HUDEP-2 (cell line): Measurements from ENCODE around the gene CYP4X1.
"Not testable (repeated sequence)": the region's sequence is repeated elsewhere in the genome, so short reads cannot be mapped to it uniquely, and the experiment has no call there.

Source experiments
- DNase-seq, 76 experiments: peaks; one replicate each; lab custom pipeline; 2025; ENCODE audit not compliant: unreplicated experiment in 76 of 76; lab: John Stamatoyannopoulos, UW

Gene CYP4X1, protein sequence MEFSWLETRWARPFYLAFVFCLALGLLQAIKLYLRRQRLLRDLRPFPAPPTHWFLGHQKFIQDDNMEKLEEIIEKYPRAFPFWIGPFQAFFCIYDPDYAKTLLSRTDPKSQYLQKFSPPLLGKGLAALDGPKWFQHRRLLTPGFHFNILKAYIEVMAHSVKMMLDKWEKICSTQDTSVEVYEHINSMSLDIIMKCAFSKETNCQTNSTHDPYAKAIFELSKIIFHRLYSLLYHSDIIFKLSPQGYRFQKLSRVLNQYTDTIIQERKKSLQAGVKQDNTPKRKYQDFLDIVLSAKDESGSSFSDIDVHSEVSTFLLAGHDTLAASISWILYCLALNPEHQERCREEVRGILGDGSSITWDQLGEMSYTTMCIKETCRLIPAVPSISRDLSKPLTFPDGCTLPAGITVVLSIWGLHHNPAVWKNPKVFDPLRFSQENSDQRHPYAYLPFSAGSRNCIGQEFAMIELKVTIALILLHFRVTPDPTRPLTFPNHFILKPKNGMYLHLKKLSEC

DNA sequence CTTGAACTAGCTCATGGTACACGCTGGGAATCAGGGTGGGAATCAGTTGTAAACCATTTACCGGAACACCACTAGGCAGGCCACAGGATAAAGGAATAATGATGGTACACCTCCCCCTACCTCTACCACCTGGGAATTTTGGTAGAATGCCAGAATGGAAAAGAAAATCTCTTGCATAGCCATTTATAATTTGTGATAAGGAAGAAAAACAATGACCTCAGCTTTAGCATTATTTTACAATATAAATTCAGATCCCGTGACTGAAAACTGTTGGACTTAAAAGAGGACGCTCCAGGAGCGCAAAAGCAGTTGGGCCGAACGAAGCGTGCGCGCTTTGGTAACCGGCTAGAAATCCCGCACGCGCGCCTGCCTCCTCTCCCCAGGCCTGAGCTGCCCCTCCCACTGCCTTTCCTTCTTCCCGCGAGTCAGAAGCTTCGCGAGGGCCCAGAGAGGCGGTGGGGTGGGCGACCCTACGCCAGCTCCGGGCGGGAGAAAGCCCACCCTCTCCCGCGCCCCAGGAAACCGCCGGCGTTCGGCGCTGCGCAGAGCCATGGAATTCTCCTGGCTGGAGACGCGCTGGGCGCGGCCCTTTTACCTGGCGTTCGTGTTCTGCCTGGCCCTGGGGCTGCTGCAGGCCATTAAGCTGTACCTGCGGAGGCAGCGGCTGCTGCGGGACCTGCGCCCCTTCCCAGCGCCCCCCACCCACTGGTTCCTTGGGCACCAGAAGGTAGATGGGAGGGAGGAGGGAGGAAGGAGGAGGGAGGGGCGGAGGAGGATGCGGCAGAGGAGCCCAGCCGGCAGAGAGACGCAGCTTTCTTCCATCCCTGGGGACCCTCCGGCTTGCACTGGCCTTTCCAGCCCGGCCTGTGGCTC, at the start of gene CYP4X1:
CYP4X1 (plus strand) TSS at position 402 of the 873 bp plus-strand sequence; CDS start at position 551, 149 bp downstream.
- no peak for DNase-seq

DNA sequence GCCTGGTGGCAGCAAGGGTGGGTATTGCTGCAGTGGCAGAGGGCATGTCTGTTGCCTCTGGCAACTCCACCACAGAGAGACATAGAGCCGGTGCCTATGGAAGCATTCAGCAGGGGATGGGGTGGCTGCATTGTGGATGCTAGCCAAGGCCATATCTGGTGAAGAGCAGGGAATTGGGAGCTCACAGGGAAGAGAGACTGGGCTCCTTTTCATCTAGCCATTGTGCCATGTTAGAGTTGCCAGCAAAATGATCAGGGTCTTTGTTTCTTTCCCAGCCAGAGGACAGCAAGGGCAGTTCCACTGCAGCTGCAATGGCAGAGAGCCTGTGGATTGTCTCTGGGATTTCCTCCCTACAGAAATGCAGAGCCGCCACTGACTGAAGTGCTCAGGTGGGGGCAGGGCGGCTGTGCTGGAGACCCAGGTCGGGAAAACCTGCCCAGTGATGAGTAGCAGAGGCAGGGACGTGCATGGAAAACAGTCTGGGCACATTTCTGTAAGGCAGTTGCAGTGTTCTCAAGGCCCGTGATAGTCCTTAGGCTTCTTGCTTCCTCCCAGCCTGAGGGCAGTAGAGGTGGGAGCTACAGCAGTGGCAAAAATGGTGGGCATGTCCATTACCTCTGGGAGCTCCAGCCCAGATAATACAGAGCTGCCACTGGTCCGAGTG, 40.2 kb upstream of the CYP4X1 start:
- DNase-seq, result no peak

DNA sequence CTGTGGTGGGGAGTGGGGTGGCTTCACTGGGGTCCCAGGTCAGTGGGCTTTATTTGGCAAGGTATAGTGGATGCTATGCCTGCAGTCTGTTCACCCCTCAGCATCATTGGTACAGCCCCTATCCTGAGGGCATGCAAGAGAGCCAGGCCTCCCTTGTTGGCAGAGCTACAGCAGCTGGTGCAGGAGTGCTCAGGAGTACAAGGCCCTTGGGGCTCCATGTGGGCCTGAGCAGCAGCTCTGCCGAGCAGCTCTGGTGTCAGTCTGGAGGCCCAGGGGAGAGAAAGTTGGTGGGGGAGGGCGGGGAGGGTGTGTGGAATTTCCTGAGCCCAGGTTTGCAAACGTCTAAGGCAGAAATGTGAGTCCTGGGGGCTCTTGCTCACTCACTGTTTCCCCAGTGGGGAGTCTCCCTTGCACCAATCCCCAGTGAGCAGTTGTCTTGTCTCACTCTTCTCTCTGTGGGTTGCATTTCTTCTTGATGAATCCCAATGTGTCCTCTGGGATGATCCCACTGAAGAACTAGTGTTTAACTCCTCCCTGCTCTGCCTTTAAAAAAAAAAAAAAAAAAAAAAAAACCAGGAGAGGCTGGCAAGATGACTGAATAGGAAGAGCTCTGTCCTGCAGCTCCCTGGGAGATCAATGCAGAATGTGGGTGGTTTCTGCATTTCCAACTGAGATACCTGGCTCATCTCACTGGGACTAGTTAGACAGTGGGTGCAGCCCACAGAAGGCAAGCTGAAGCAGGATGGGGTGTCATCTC, 39.5 kb upstream of the CYP4X1 start:
- no peak for DNase-seq

DNA sequence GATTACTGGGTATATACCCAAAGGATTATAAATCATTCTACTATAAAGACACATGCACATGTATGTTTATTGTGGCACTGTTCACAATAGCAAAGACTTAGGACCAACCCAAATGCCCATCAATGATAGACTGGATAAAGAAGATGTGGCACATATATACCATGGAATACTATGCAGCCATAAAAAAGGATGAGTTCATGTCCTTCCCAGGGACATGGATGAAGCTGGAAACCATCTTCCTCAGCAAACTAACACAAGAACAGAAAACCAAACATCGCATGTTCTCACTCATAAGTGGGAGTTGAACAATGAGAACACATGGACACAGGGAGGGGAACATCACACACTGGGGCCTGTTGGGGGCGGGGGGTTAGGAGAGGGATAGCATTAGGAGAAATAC, 32.9 kb upstream of the CYP4X1 start:
- DNase-seq, result not testable (repeated sequence)

DNA sequence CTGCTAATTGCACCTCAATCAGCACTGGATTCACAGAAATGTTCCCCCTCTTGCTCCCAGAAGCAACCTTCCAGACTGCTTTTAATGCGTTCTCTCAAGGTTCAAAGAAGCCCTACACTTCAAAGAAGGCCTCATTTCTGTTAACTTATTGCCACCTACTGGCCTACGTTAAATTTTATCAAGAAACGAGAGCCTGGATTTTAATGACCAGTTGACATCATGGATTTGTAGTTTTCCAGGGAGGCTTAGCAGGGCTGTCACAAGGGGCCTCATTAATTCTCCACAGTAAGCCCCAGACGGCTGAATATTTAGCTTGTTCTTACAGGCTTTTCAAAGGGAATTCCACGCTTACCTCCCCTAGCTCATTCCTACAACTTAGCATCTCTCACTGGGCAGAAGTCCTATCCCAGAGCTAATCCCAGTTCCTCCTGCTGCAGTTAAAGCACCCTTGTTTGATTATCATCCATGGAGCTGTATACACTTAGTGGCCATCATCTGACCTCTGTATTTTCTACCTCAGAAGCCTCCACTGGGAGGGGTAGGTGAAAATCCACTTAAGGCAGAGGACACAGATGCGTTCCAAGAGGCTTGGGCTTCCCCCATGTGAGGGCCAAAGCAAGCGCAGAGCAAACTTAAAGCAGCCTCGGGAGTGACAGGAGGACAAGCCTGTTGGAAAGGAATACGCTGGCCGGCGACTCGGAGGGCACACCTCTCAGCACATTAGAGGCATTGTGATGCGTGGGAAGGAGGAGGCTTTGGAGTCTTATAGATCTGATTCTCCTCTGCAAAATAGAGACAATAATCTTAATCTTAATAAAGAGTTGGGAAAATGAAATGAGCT, 32.2 kb upstream of the CYP4X1 start:
- DNase-seq, result peak in 4 of 76 experiments; percentile 1 to 14 (median 6)

DNA sequence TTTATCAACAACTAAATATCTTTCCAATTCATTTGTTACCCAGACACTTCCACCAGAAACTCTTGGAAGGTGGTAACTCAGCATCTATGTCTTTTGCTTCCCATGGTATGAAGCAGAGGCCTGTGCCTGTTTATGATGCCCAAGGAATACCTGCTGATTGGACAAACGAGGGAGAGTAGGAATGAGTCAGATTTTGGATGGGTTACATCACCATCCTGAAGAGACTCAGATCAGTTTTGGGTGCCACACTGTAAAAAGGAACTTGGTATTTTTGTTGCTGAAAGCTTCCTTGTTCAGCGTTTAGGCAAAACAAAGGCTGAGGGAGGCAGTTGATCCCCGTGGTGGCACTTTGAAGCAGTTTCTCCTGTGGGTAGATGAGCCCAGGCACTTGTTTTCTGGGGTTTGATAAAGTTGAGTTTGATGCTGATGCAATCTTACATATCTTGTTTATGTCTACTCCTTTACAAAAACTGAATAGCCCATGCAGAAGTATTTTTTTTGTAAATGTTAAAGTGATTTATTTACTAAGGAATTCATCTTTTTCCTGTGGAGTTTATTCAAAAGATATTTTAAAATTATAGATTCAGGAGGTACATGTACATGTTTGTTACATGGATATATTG, 26.7 kb upstream of the CYP4X1 start:
- DNase-seq, result no peak

DNA sequence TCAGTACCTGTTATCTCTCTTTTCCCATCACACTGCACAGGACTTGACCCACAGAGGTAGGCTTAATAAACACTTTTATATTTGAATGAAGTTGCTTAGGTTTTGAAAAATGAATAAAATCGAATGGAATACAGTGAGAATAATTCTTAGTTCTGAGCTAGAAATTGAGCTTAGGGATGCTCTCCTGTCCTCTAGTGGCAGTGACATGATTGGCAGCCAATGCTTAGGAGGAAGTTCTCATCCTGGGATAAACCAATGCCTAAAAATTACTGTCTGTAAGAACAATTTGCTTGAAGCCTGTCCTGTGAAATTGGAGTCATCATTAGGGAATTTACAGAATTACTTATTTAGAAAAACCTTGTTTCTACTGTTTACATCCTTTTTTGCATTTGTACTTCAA, 21.3 kb upstream of the CYP4X1 start:
- no peak for DNase-seq

DNA sequence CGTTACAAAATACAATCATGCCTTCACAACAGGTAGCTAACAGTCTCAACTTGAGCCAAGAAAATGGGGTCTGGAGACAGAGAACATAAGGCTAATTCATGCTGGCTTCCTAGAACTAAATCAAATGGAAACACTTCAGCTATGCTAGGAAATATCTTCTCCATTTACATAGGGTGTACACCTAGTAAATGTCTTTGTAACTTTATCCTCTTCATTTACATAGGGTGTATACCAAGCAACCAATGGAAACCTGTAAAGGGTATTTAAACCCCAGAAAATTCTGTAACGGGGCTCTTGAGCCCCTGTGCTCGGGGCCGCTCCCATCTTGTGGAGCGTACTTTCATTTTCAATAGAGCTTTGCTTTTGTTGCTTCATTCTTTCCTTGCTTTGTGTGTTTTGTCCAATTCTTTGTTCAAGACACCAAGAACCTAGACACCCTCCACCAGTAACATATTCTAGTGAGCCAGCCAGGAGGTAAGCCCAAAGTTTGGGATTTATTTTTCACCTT, 19.5 kb upstream of the CYP4X1 start:
- DNase-seq, result no peak

DNA sequence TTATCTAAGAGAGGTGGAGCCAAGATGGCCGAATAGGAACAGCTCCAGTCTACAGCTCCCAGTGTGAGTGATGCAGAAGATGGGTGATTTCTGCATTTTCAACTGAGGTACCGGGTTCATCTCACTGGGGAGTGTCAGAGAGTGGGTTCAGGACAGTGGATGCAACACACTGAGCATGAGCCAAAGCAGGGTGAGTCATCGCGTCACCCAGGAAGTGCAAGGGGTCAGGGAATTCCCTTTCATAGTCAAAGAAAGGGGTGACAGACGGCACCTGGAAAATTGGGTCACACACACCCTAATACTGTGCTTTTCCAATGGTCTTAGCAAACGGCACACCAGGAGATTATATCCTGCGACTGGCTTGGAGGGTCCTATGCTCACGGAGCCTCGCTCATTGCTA, 17.0 kb upstream of the CYP4X1 start:
- DNase-seq, result not testable (repeated sequence)

DNA sequence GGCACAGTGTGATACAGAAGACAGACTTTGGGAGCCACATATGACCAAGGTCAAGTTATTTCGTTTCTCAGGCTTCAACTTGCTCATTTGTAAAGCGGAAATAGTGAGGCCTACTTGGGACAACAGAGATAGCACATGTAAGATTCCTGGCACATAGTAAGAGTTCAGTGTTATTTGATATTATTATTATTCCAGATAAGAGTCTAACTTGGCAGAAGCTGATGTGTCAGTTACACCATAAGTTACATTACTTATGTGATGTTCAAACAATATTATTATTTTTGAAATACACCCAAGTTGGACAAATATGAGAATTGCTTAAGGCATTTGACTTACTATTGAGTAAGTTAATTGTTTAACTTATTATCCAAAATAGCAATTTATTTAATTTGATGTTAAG, 10.2 kb upstream of the CYP4X1 start:
- no peak for DNase-seq

DNA sequence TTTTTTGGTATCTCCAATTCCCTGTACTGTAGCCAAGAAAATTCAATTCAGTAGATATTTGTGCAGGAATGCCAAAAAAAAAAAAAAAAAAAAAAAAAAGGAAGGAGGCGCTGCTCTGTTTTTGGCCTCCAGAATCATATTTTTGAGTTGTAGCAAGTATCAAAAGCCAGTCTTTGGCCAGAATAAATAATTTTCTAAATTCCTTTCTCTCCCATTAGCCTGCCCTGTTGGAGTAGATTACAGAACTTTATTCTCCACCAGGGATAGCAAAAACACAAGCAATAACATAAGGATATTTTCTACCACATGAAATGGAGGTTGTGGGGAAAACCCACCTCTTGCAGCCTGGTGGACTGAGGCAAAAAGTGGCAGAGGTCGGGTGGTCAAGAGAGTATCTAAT, 2.4 kb upstream of the CYP4X1 start:
- DNase-seq, result no peak

DNA sequence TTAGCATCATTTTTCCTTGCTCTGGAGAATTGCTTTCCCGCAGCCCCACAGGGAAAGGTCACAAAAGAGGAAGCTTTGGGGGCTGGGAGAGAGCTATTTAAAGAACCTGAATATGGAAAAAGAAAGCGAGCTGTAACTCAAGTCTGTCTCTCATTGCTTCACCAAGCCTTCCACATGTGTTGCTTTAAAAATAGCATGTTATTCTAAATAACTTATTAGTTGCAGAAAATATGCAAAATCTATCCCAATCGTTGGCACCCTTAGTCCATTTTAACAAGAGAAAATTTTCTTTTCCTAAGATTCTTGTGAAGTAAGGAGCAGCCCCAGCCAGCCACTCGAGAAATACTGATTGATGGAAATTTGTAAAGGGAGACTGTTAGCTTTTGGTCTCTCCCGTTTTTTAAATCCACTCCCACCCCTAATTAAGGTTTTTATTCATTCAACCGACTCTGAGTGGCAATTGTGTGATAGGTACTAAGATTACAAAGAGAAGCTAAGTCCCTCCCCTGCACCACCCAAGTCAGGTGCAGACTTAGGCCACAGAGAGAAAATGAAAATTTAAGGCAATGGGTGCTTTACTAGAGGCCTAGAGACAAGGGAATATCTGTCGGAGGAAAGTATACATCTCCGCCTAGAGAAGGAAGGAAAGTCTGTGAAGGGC, 802 bp downstream of the CYP4X1 start:
- DNase-seq, result no peak

DNA sequence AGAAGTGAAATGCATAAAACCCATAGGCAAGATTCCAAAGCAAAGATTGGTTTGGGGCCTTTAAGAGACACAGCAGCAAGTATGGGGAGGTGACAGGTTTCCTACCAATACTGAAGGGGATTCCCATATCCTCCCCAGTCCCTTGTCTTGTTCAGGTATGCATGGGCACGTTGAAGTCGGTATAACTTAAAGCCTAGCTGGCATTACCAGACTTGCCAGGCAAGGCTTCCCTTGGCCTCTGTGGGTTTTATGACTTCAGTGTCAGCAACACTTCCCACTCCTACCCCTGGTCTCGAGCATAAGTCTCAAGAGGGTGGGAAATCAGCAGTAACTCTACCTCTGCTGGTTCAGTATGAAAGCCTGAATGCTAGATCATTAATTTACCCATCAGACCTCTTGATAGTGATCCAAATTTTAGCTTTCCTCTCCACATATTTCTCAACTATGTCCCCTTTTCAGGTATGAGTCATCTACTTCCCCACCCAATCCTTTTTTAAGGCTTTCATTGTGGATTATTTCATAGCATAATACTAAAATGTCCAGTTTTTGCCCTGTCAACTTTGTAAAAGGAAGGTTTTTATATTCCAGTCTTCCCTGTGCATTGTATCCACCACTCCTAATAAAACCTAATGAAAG, 6.8 kb downstream of the CYP4X1 start:
- DNase-seq, result no peak

DNA sequence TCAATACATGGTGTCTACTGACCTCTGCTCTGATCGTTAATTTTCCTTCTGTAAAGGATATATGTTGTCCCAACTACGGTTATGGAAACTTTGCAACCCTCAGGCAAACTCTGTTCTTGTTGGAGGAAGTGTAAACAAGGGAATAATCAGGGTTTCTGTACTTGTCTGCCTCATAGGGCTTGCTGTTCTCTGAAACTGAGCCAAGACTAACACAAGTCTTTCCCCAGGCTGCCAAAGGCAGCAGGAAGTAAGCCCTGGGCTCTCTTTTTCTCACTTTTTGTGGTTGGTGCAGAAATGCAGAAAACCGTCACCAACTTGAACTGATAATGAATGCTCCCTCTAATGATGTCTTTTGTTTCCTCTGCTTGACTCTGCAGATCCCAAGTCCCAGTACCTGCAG, 7.6 kb downstream of the CYP4X1 start:
- no peak for DNase-seq

DNA sequence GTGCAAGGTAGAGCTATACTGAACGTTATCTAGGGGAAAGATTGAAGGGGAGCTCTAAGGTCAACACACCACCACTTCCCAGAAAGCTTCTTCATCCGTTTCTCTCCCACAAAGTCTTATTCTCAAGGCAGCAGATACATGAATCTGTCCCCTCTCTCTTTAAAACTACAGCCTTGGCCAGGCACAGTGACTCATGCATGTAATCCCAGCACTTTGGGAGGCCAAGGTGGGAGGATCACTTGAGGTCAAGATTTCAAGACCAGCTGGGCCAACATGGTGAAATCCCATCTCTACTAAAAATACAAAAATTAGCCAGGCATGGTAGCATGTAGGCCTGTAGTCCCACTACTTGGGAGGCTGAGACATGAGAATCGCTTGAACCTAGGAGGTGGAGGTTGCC, 8.1 kb downstream of the CYP4X1 start:
- no peak for DNase-seq

DNA sequence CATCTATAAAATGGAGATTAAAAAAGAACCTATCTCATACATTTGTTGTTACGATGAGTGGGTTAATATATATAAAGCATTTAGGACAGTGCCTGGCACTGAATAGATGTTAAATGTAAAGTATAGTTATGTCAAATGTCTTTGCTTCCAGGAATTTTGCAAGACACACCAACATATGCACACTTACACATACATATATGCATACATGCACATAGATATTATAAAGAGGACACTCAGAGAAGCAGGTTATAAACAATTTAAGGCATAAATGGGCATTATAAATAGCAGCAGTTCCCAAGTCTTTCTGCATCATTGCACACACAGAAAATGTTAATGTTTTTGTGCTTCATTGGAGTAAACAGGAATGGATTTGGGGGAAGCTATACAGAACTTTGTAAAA, 13.3 kb downstream of the CYP4X1 start:
- no peak for DNase-seq

DNA sequence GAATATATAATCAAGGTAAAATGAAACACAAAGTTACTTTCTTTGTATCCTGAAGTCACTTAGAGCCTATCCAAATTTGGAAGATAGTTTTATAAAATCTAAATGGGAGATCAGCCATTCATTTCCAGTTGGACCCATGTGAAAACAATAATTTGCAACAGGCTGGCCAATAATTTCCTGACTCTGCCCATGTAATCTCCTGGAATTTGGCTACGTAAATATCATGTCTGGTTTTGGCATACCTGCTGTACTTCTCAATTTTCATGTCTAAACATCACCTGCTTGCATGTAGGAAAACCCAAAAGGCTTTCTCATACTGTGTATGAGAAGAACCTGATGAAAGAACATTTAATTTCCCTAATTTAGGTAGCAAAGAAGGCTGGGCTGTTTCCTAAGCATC, 35.9 kb downstream of the CYP4X1 start:
- DNase-seq, result no peak

DNA sequence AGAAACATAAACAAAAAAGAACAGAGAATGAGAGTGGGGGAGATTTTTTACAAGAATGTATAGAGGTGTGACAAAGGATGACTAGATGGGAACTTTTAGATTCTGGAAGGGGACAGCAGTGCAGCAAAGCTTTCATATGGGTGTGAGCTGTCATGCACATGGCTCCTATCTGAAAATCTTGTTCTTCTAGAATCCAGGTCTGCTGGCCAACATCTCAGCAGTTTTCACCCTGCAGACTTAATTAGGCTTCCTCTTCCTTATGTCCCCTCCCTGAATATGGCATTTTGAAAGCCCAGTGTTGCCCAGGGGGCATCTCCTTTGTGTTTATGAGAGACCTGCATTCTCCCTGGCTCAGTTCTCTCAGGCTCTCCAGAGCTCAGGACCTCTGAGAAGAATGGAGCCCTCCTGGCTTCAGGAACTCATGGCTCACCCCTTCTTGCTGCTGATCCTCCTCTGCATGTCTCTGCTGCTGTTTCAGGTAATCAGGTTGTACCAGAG, 43.7 kb downstream of the CYP4X1 start, which contains the start of gene CYP4Z1:
CYP4Z1 (plus strand) TSS at position 135 of the 498 bp plus-strand sequence; CDS start at position 395, 260 bp downstream.
- no peak for DNase-seq
